ENCODE measurements around the gene CCDC85C.

CCDC85C gene

DNA sequence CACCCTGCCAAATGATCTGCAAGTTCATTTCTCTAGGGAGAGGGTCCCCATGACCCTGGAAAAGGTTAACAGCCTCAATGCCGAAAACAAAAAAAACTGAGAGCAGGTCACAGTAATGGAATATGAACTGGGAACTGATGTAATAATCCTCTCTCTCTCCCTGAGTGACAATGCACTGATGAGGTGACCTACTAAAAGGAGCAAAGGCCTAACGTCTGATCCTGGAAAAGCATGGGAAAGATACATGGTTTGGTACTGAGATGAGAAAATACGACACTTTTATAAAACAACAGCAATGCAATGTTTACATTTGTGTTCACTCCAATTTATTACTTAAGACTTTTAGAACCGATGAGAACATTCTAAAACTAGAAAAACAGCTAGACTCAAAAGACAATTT lies 151.0 kb downstream of the CCDC85C start:
- H3K4me3 ChIP-seq, result no peak overlapping the region
- no peak for DNase-seq (ENCODE audit: low read depth, low spot score)
- peaks cover 58% of the 10 kb centered on the region for H3K36me3 ChIP-seq (ENCODE audit: insufficient read depth, low read length)
- no peak overlapping the region for H3K27ac ChIP-seq
- no peak overlapping the region for H3K9ac ChIP-seq (ENCODE audit: insufficient read length)
- H3K9me3 ChIP-seq (ENCODE audit: low read depth, low read length), result no peaks in the 10 kb centered on the region
- TF ChIP-seq EZH2 (IDR thresholded peaks at IDR 0.05), result no peak
- no peak for TF ChIP-seq POLR2AphosphoS5 (IDR thresholded peaks at IDR 0.05; ENCODE audit: borderline replicate concordance, low read depth, low read length)
- no peak for TF ChIP-seq FOXP2 (optimal IDR thresholded peaks at IDR 0.05; ENCODE audit: control extremely low read depth, extremely low read length, insufficient read depth)

DNA sequence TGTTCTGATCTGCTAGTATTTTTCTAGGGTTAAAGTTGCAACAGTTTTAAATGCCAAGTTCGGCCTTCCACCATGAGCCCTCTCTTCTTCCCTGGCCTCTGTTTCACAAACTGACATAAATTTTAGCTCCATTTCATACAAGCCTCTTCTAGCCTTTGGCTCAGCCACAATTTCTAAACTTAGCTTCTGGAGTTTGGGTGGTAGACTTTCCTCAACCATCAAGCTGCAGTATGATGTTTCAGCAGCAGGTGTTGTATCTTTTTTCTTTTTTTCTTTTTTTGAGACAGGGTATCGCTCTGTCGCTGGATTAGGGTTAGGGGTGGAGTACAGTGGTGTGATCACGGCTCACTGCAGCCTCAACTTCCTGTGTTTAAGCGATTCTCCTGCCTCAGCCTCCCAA lies 152.8 kb downstream of the CCDC85C start:
- H3K4me3 ChIP-seq, result no peak overlapping the region
- TF ChIP-seq EZH2 (IDR thresholded peaks at IDR 0.05) (no peak), POLR2AphosphoS5 (IDR thresholded peaks at IDR 0.05; ENCODE audit: borderline replicate concordance, low read depth, low read length) (no peak), FOXP2 (optimal IDR thresholded peaks at IDR 0.05; ENCODE audit: control extremely low read depth, extremely low read length, insufficient read depth) (no peak)
- peaks cover 60% of the 10 kb centered on the region for H3K36me3 ChIP-seq (ENCODE audit: insufficient read depth, low read length)
- no peak overlapping the region for H3K27ac ChIP-seq
- H3K9ac ChIP-seq (ENCODE audit: insufficient read length), result no peak overlapping the region
- no peaks in the 10 kb centered on the region for H3K9me3 ChIP-seq (ENCODE audit: low read depth, low read length)
- DNase-seq (ENCODE audit: low read depth, low spot score), result no peak

DNA sequence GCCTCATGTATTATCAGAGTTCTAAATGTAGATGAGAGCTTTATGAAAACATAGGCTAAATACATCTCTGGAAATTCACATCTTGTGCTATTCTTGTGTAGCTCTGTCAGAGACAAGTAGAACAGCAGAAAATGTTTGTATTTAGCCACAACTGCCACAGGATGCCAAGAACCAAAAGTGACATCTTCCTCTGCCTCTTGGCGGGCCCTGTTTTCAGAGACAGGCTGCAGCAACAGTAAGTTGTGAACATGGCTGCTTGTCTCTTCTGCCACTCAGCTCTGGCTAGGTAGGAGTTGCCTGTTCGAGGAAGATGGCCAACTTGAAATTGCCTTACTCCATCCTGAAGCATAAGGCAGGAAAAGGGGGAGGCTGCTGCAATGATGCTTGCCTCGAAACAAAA lies 153.7 kb downstream of the CCDC85C start:
- Histone ChIP-seq H3K36me3 (ENCODE audit: insufficient read depth, low read length) (peaks cover 55% of the 10 kb centered on the region), H3K27ac (no peak overlapping the region), H3K4me3 (no peak overlapping the region), H3K9me3 (ENCODE audit: low read depth, low read length) (no peaks in the 10 kb centered on the region), H3K9ac (ENCODE audit: insufficient read length) (no peak overlapping the region)
- TF ChIP-seq POLR2AphosphoS5 (IDR thresholded peaks at IDR 0.05; ENCODE audit: borderline replicate concordance, low read depth, low read length) (no peak), EZH2 (IDR thresholded peaks at IDR 0.05) (no peak), FOXP2 (optimal IDR thresholded peaks at IDR 0.05; ENCODE audit: control extremely low read depth, extremely low read length, insufficient read depth) (no peak)
- no peak for DNase-seq (ENCODE audit: low read depth, low spot score)

Measured in SK-N-MC (cell line).